SK-N-SH (cell line): ENCODE measurements around the gene ENPP7. TPM values are rescaled to one million over a fixed set of nuclear protein-coding genes. Genes with fewer than 3 reads are reported as not detected.

Experiments used
- CTCF ChIA-PET: fragments of 300-600, 350-600 bp; formaldehyde crosslinking; extraction: SDS; loops from one replicate; lab custom pipeline; 2021; lab: Yijun Ruan, JAX
- POLR2A ChIA-PET: fragments of 350-600 bp; sonication (Branson Sonifier 250); formaldehyde crosslinking; extraction: SDS; loops from one replicate; lab custom pipeline; 2020; ENCODE audit warnings: antibody characterized with exemption, inconsistent platforms; lab: Yijun Ruan, JAX
- DNase-seq: peaks from one replicate; pipeline ENCODE4 v3.0.0; 2012
- H2AFZ ChIP-seq: fragments of 200-600 bp; sonication (generic); 2 replicates; pipeline ENCODE4 v1.8.1; 2016; ENCODE audit warnings: antibody characterized with exemption, mild to moderate bottlenecking, low read depth
- H3F3A ChIP-seq: fragments of 200-600 bp; sonication (generic); replicated peaks from 2 replicates; pipeline ENCODE3; 2016; ENCODE audit warnings: antibody characterized with exemption, mild to moderate bottlenecking; ENCODE audit not compliant: insufficient read depth
- H3K27ac ChIP-seq, 2 experiments: fragments of 200-500 bp in 1 of 2; fragments of 200-600 bp in 1 of 2; sonication (Bioruptor generic) in 1 of 2; sonication (generic), shearing (Covaris generic) in 1 of 2; 2 replicates each; pipeline versions ENCODE4 v1.5.1 to v1.6.1; 2014 to 2016; ENCODE audit warnings: low read depth in 2 of 2, inconsistent platforms in 1 of 2, low read length in 1 of 2, mild to moderate bottlenecking in 1 of 2, mixed read lengths in 1 of 2
- H3K27me3 ChIP-seq: fragments of 200-600 bp; sonication (generic), shearing (Covaris generic); 2 replicates; pipeline ENCODE4 v1.6.1; 2016; ENCODE audit warnings: mixed run types; ENCODE audit not compliant: insufficient read depth
- H3K36me3 ChIP-seq, 2 experiments: fragments of 200-500 bp in 1 of 2; fragments of 200-600 bp in 1 of 2; sonication (Bioruptor generic) in 1 of 2; sonication (generic) in 1 of 2; replicated peaks in 1 of 2; 2 replicates each; pipeline versions ENCODE3 to v1.5.1; 2014 to 2016; ENCODE audit warnings: low read length in 1 of 2, mild to moderate bottlenecking in 1 of 2; ENCODE audit not compliant: insufficient read depth in 2 of 2, control insufficient read depth in 1 of 2
- H3K4me1 ChIP-seq, 2 experiments: fragments of 200-500 bp in 1 of 2; fragments of 200-600 bp in 1 of 2; sonication (Bioruptor generic) in 1 of 2; sonication (generic), shearing (Covaris generic) in 1 of 2; 2 replicates each; pipeline versions ENCODE4 v1.5.1 to v1.6.1; 2014 to 2016; ENCODE audit warnings: low read depth in 1 of 2, low read length in 1 of 2, mixed run types in 1 of 2; ENCODE audit not compliant: insufficient read depth in 2 of 2, control insufficient read depth in 1 of 2
- H3K4me2 ChIP-seq: fragments of 200-600 bp; sonication (generic), shearing (Covaris generic); 2 replicates; pipeline ENCODE4 v1.6.1; 2017; ENCODE audit warnings: mixed run types
- H3K4me3 ChIP-seq, 2 experiments: fragments of 200-500 bp in 1 of 2; fragments of 200-600 bp in 1 of 2; sonication (Bioruptor generic) in 1 of 2; sonication (generic), shearing (Covaris generic) in 1 of 2; 2 replicates each; pipeline versions ENCODE4 v1.5.1 to v1.8.1; 2014 to 2016; ENCODE audit warnings: low read depth in 2 of 2, inconsistent platforms in 1 of 2, low read length in 1 of 2, mild to moderate bottlenecking in 1 of 2, mixed read lengths in 1 of 2, moderate library complexity in 1 of 2
- H3K79me2 ChIP-seq: fragments of 200-600 bp; sonication (generic); 2 replicates; pipeline ENCODE4 v1.8.1; 2017; ENCODE audit warnings: mild to moderate bottlenecking; ENCODE audit not compliant: insufficient read depth
- H3K9ac ChIP-seq: fragments of 200-600 bp; sonication (generic); 2 replicates; pipeline ENCODE4 v1.6.1; 2017; ENCODE audit warnings: mixed run types
- H3K9me2 ChIP-seq: fragments of 200-600 bp; sonication (generic); 2 replicates; pipeline ENCODE4 v1.6.1; 2017; ENCODE audit warnings: mixed run types
- H3K9me3 ChIP-seq: fragments of 200-600 bp; sonication (generic); 2 replicates; pipeline ENCODE4 v1.6.1; 2017; ENCODE audit warnings: mixed run types, mild to moderate bottlenecking, moderate library complexity
- H4K20me1 ChIP-seq: fragments of 200-600 bp; sonication (generic); 2 replicates; pipeline ENCODE4 v1.6.1; 2017; ENCODE audit warnings: mild to moderate bottlenecking, mixed run types; ENCODE audit not compliant: insufficient read depth
- CHD2 ChIP-seq: fragments of 150-350 bp; IDR thresholded peaks from 2 replicates; pipeline ENCODE4 v1.6.1; 2018; ENCODE audit warnings: low read length; ENCODE audit not compliant: partially characterized antibody
- ELF1 ChIP-seq: IDR thresholded peaks from 2 replicates; pipeline ENCODE4 v1.4.0; 2012
- EP300 ChIP-seq, 2 experiments: IDR thresholded peaks; 2 replicates each; pipeline versions ENCODE4 v1.4.0 to v1.6.1; 2012; ENCODE audit warnings: borderline replicate concordance in 1 of 2, low read depth in 1 of 2, low read length in 1 of 2
- FOSL2 ChIP-seq: IDR thresholded peaks from 2 replicates; pipeline ENCODE4 v1.4.0; 2012; ENCODE audit warnings: low read depth, mild to moderate bottlenecking, moderate library complexity, borderline replicate concordance
- FOXJ3 ChIP-seq: sonication (generic); formaldehyde crosslinking; IDR thresholded peaks from 2 replicates; pipeline ENCODE4 v1.5.1; 2020; ENCODE audit warnings: mild to moderate bottlenecking, missing genetic modification reagents
- FOXM1 ChIP-seq: IDR thresholded peaks from 2 replicates; pipeline ENCODE4 v1.4.0; 2012; ENCODE audit warnings: low read depth, mild to moderate bottlenecking
- GABPA ChIP-seq: IDR thresholded peaks from 2 replicates; pipeline ENCODE4 v1.4.0; 2012; ENCODE audit warnings: low read depth, mild to moderate bottlenecking
- JUND ChIP-seq: IDR thresholded peaks from 2 replicates; pipeline ENCODE4 v1.4.0; 2012
- MEF2A ChIP-seq: IDR thresholded peaks from 2 replicates; pipeline ENCODE4 v1.4.0; 2012; ENCODE audit warnings: low read depth, borderline replicate concordance
- NFIC ChIP-seq: IDR thresholded peaks from 2 replicates; pipeline ENCODE4 v1.4.0; 2012; ENCODE audit warnings: borderline replicate concordance
- RFX5 ChIP-seq: IDR thresholded peaks from 2 replicates; pipeline ENCODE4 v1.6.1; 2012; ENCODE audit warnings: mild to moderate bottlenecking, improper control_type of control experiment, low read length
- RXRA ChIP-seq: IDR thresholded peaks from 2 replicates; pipeline ENCODE4 v1.4.0; 2012; ENCODE audit warnings: low read depth, mild to moderate bottlenecking, borderline replicate concordance
- SIN3A ChIP-seq: IDR thresholded peaks from 2 replicates; pipeline ENCODE4 v1.6.1; 2012; ENCODE audit warnings: low read depth, mild to moderate bottlenecking, low read length, moderate library complexity, borderline replicate concordance
- TEAD4 ChIP-seq: IDR thresholded peaks from 2 replicates; pipeline ENCODE4 v1.4.0; 2012; ENCODE audit warnings: mild to moderate bottlenecking, borderline replicate concordance; ENCODE audit not compliant: insufficient read depth
- YY1 ChIP-seq: IDR thresholded peaks from 2 replicates; pipeline ENCODE4 v1.4.0; 2012; ENCODE audit warnings: low read depth, mild to moderate bottlenecking
- WGBS: methylation state at CpG from one replicate; pipeline ENCODE4 v1.1.6; 2017; ENCODE audit warnings: low lambda C conversion rate; 5-methylcytosine and 5-hydroxymethylcytosine counted together
- polyA plus RNA-seq, 3 experiments: library from polyadenylated mRNA; depleted of rRNA; stranded (reverse); fragments of >200 nt; gene quantifications; 2 replicates each; pipeline ENCODE4 v1.2.3, GENCODE V29; 2012
- TF ChIP-seq, protein P1 (sequence below): IDR thresholded peaks from 2 replicates; pipeline ENCODE4 v1.6.1; 2012; ENCODE audit warnings: mild to moderate bottlenecking, low read depth, low read length, moderate library complexity
- TF ChIP-seq, protein P2 (sequence below): IDR thresholded peaks from 2 replicates; pipeline ENCODE4 v1.4.0; 2012; ENCODE audit warnings: low read depth, borderline replicate concordance
- TF ChIP-seq, protein P3 (sequence below): IDR thresholded peaks from 2 replicates; pipeline ENCODE4; 2012

Gene ENPP7
- polyA plus RNA-seq, 1 of the 3 experiments (the other 2 are of a cell fraction), result not detected

DNA sequence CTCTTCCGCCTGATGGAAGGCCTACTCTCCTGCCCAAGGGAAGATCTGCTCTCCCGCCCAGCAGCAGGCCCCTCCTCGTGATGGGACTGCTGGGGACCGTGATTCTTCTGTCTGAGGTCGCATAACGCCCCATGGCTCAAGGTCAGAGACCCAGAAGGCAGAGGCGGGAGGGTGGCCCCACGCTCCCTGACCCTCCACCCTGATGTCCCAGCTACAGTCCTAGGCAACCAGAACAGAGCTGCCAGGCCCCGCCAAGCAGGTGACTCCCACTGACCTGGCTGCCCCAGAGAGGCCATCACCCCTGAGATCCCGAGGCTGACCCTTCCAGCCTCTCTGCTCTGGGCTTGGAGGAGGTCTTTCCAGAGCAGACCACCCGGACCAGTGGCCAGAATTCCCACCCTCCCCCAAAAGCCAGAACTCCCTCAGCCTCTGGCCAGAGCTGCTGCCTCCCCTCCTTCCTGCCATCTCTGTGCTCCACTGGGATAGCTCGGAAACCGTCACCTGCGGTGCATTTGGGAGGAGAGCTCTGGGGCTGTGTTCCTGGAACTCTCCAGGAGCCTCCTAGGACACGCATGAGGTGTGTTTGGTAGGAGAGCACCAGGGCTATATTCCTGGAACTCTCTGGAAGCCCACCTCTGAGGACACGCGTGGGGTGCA lies 7.3 kb downstream of the ENPP7 start (continued):
- TF ChIP-seq, protein P1, sequence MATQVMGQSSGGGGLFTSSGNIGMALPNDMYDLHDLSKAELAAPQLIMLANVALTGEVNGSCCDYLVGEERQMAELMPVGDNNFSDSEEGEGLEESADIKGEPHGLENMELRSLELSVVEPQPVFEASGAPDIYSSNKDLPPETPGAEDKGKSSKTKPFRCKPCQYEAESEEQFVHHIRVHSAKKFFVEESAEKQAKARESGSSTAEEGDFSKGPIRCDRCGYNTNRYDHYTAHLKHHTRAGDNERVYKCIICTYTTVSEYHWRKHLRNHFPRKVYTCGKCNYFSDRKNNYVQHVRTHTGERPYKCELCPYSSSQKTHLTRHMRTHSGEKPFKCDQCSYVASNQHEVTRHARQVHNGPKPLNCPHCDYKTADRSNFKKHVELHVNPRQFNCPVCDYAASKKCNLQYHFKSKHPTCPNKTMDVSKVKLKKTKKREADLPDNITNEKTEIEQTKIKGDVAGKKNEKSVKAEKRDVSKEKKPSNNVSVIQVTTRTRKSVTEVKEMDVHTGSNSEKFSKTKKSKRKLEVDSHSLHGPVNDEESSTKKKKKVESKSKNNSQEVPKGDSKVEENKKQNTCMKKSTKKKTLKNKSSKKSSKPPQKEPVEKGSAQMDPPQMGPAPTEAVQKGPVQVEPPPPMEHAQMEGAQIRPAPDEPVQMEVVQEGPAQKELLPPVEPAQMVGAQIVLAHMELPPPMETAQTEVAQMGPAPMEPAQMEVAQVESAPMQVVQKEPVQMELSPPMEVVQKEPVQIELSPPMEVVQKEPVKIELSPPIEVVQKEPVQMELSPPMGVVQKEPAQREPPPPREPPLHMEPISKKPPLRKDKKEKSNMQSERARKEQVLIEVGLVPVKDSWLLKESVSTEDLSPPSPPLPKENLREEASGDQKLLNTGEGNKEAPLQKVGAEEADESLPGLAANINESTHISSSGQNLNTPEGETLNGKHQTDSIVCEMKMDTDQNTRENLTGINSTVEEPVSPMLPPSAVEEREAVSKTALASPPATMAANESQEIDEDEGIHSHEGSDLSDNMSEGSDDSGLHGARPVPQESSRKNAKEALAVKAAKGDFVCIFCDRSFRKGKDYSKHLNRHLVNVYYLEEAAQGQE, result no peak
- TF ChIP-seq ELF1 (no peak), YY1 (no peak), RXRA (no peak)

DNA sequence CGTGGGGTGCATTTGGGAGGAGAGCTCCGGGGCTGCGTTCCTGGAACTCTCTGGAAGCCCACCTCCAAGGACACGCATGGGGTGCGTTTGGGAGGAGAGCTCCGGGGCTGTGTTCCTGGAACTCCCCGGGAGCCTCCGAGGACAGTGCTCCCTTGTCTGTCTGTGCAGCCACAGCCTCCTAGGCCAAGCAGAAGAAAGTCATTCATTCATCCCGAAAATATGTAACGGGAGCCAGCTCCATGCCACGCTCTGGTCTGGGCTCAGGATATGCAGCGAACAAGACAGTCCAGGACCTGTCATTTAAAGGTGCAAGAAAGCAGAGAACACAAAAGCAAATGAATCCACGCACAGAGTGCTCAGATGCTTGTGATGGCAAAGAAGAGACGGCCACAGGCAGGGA lies 7.9 kb downstream of the ENPP7 start:
- peaks cover 41% of the 10 kb centered on the region for H3K27me3 ChIP-seq
- H2AFZ ChIP-seq, result no peak overlapping the region
- H3K4me2 ChIP-seq, result no peak overlapping the region
- H3K4me3 ChIP-seq, result no peak overlapping the region
- no peaks in the 10 kb centered on the region for H3K36me3 ChIP-seq
- H3K27ac ChIP-seq, result no peak overlapping the region
- no peaks in the 10 kb centered on the region for H4K20me1 ChIP-seq
- TF ChIP-seq JUND (no peak), EP300 (IDR thresholded peaks at IDR 0.05; ENCODE audit: borderline replicate concordance in 1 of 2, low read depth in 1 of 2, low read length in 1 of 2) (no peak), FOXM1 (no peak), CHD2 (no peak), NFIC (no peak), FOXJ3 (CRISPR knock-in tag) (no peak), TEAD4 (no peak), MEF2A (no peak), RFX5 (no peak), SIN3A (no peak), RXRA (no peak), FOSL2 (no peak), GABPA (no peak)
- TF ChIP-seq, protein P2, sequence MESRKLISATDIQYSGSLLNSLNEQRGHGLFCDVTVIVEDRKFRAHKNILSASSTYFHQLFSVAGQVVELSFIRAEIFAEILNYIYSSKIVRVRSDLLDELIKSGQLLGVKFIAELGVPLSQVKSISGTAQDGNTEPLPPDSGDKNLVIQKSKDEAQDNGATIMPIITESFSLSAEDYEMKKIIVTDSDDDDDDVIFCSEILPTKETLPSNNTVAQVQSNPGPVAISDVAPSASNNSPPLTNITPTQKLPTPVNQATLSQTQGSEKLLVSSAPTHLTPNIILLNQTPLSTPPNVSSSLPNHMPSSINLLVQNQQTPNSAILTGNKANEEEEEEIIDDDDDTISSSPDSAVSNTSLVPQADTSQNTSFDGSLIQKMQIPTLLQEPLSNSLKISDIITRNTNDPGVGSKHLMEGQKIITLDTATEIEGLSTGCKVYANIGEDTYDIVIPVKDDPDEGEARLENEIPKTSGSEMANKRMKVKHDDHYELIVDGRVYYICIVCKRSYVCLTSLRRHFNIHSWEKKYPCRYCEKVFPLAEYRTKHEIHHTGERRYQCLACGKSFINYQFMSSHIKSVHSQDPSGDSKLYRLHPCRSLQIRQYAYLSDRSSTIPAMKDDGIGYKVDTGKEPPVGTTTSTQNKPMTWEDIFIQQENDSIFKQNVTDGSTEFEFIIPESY, result no peak
- TF ChIP-seq, protein P3, sequence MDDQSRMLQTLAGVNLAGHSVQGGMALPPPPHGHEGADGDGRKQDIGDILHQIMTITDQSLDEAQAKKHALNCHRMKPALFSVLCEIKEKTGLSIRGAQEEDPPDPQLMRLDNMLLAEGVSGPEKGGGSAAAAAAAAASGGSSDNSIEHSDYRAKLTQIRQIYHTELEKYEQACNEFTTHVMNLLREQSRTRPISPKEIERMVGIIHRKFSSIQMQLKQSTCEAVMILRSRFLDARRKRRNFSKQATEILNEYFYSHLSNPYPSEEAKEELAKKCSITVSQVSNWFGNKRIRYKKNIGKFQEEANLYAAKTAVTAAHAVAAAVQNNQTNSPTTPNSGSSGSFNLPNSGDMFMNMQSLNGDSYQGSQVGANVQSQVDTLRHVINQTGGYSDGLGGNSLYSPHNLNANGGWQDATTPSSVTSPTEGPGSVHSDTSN, result no peak
- TF ChIP-seq, protein P1, result no peak
- WGBS, result 77% methylated on average over 14 of the region's 14 CpGs
- no peaks in the 10 kb centered on the region for H3K9me2 ChIP-seq
- no peak overlapping the region for H3K9ac ChIP-seq
- H3K9me3 ChIP-seq, result no peaks in the 10 kb centered on the region
- DNase-seq, result no peak
- POLR2A ChIA-PET, result no interaction called here
- CTCF ChIA-PET, result interaction anchor here (0.8 to 10.7 kb wide), 9 partner anchors 8 to 270 kb away, joined by 3 to 216 read pairs (median 6); partner anchors contain the start of gene CBX4
- H3K79me2 ChIP-seq, result no peaks in the 10 kb centered on the region
- no peaks in the 10 kb centered on the region for H3F3A ChIP-seq
- peaks cover 0 to 12% of the 10 kb centered on the region in 2 experiments; a peak in 1 of 4 replicates for H3K4me1 ChIP-seq
